HL-60 (cell line): Measurements from ENCODE around the gene PTPA.
"Not testable (repeated sequence)": the region's sequence is repeated elsewhere in the genome, so short reads cannot be mapped to it uniquely, and the experiment has no call there.

Experiments used
- DNase-seq, 2 experiments: peaks; one replicate each; pipeline ENCODE4 v3.0.0-alpha.2; 2010 to 2020; ENCODE audit warnings: low read depth in 1 of 2, low spot score in 1 of 2
- H3K27ac ChIP-seq: fragments of 250-450 bp; sonication (Bioruptor Pico); replicated peaks from 2 replicates; pipeline ENCODE4 v1.5.1; 2020; ENCODE audit warnings: mild to moderate bottlenecking, moderate library complexity
- H3K27me3 ChIP-seq: fragments of 250-450 bp; sonication (Bioruptor Pico); 2 replicates; pipeline ENCODE4 v1.5.1; 2021; ENCODE audit warnings: mild to moderate bottlenecking, moderate library complexity; ENCODE audit not compliant: insufficient read depth, poor library complexity, severe bottlenecking
- H3K4me3 ChIP-seq: replicated peaks from 2 replicates; pipeline ENCODE4 v1.5.1; 2011; ENCODE audit warnings: mild to moderate bottlenecking, control low read depth, low read length; ENCODE audit not compliant: insufficient read depth
- GABPA ChIP-seq: IDR thresholded peaks from 2 replicates; pipeline ENCODE4 v1.6.1; 2012; ENCODE audit warnings: low read depth
- POLR2AphosphoS5 ChIP-seq: IDR thresholded peaks from 2 replicates; pipeline ENCODE4 v1.6.1; 2012; ENCODE audit warnings: low read depth
- SPI1 ChIP-seq: IDR thresholded peaks from 2 replicates; pipeline ENCODE4 v1.6.1; 2012; ENCODE audit warnings: low read depth, mild to moderate bottlenecking, borderline replicate concordance
- TF ChIP-seq, protein P1 (sequence below): IDR thresholded peaks from 2 replicates; pipeline ENCODE4 v1.6.1; 2012; ENCODE audit warnings: low read depth; ENCODE audit not compliant: insufficient replicate concordance
- TF ChIP-seq, protein P2 (sequence below): IDR thresholded peaks from one replicate; pipeline ENCODE4 v1.5.1; 2011; ENCODE audit warnings: low read length, control low read depth, inconsistent platforms; ENCODE audit not compliant: insufficient read depth

Gene PTPA

GRCh38 chr9:129118799-129119198 lies 7.6 kb downstream of the PTPA start:
- no peak overlapping the region for H3K4me3 ChIP-seq

GRCh38 chr9:129121483-129121882 lies 10.3 kb downstream of the PTPA start:
- Histone ChIP-seq H3K27ac (no peak overlapping the region), H3K27me3 (no peaks in the 10 kb centered on the region), H3K4me3 (no peak overlapping the region)
- DNase-seq, result no peak
- TF ChIP-seq SPI1 (no peak), POLR2AphosphoS5 (no peak), GABPA (no peak)
- TF ChIP-seq, protein P1, sequence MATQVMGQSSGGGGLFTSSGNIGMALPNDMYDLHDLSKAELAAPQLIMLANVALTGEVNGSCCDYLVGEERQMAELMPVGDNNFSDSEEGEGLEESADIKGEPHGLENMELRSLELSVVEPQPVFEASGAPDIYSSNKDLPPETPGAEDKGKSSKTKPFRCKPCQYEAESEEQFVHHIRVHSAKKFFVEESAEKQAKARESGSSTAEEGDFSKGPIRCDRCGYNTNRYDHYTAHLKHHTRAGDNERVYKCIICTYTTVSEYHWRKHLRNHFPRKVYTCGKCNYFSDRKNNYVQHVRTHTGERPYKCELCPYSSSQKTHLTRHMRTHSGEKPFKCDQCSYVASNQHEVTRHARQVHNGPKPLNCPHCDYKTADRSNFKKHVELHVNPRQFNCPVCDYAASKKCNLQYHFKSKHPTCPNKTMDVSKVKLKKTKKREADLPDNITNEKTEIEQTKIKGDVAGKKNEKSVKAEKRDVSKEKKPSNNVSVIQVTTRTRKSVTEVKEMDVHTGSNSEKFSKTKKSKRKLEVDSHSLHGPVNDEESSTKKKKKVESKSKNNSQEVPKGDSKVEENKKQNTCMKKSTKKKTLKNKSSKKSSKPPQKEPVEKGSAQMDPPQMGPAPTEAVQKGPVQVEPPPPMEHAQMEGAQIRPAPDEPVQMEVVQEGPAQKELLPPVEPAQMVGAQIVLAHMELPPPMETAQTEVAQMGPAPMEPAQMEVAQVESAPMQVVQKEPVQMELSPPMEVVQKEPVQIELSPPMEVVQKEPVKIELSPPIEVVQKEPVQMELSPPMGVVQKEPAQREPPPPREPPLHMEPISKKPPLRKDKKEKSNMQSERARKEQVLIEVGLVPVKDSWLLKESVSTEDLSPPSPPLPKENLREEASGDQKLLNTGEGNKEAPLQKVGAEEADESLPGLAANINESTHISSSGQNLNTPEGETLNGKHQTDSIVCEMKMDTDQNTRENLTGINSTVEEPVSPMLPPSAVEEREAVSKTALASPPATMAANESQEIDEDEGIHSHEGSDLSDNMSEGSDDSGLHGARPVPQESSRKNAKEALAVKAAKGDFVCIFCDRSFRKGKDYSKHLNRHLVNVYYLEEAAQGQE, result no peak
- TF ChIP-seq, protein P2, sequence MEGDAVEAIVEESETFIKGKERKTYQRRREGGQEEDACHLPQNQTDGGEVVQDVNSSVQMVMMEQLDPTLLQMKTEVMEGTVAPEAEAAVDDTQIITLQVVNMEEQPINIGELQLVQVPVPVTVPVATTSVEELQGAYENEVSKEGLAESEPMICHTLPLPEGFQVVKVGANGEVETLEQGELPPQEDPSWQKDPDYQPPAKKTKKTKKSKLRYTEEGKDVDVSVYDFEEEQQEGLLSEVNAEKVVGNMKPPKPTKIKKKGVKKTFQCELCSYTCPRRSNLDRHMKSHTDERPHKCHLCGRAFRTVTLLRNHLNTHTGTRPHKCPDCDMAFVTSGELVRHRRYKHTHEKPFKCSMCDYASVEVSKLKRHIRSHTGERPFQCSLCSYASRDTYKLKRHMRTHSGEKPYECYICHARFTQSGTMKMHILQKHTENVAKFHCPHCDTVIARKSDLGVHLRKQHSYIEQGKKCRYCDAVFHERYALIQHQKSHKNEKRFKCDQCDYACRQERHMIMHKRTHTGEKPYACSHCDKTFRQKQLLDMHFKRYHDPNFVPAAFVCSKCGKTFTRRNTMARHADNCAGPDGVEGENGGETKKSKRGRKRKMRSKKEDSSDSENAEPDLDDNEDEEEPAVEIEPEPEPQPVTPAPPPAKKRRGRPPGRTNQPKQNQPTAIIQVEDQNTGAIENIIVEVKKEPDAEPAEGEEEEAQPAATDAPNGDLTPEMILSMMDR, result no peak

More at GRCh38 chr9:129118799-129119198, 7.6 kb downstream of the PTPA start:
- H3K27ac ChIP-seq, result no peak overlapping the region
- DNase-seq, result no peak
- TF ChIP-seq GABPA, result no peak
- TF ChIP-seq SPI1, result no peak
- TF ChIP-seq, protein P1, result no peak
- TF ChIP-seq, protein P2, result no peak
- TF ChIP-seq POLR2AphosphoS5, result no peak
- no peaks in the 10 kb centered on the region for H3K27me3 ChIP-seq

GRCh38 chr9:129122133-129122532 lies 10.9 kb downstream of the PTPA start:
- H3K27ac ChIP-seq, result no peak overlapping the region
- no peak for TF ChIP-seq SPI1
- no peak for TF ChIP-seq GABPA
- TF ChIP-seq, protein P1, result no peak
- TF ChIP-seq POLR2AphosphoS5, result no peak
- TF ChIP-seq, protein P2, result no peak
- DNase-seq, result no peak
- H3K27me3 ChIP-seq, result no peaks in the 10 kb centered on the region
- H3K4me3 ChIP-seq, result no peak overlapping the region

DNA sequence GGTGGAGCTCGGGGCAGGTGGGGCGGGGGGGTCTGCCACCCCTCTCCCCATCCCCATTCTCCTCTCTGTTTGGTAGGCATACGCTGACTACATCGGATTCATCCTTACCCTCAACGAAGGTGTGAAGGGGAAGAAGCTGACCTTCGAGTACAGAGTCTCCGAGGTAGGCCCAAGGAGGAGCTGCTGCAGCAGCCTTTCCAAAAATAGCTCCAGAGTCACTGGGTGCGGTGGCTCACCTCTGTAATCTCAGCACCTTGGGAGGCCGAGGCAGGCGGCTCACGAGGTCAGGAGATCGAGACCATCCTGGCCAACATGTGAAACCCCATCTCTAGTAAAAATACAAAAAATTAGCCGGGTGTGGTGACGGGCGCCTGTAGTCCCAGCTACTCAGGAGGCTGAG lies 11.8 kb downstream of the PTPA start:
- H3K27me3 ChIP-seq, H3K4me3 ChIP-seq, H3K27ac ChIP-seq, DNase-seq: not testable (repeated sequence)
